HG03060 (cell line): ENCODE measurements around the gene ARHGAP27.

Experiments
- ATAC-seq: cut with Tn5 transposase; IDR thresholded peaks from one replicate; pipeline ENCODE4 v1.9.1; 2021; ENCODE audit warnings: low read depth, moderate number of reproducible peaks; ENCODE audit not compliant: unreplicated experiment

ARHGAP27 gene

GRCh38 chr17:45410144-45411091, 22.3 kb downstream of the ARHGAP27 start:
- no peak for ATAC-seq

DNA sequence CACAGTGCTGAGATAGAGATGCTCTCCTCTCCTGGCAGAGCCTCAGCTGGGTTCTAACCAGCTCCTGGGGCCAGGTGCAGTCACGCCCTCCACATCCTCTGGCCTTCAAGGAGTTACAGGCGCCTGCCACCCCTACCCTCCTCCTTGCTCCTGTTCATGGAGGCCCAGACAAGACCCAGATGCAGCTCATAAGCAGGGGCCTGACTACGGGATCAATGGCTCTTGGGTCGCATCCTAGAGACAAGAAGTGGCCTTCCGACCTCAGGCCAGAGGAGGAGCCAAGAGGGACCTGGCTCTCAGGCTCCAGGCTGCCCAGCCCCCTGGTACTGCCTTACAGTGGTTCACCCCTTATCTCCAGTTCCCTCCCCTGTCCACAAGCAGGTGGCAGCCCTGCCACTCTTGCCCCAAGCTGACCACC, 23.0 kb downstream of the ARHGAP27 start:
- no peak for ATAC-seq

DNA sequence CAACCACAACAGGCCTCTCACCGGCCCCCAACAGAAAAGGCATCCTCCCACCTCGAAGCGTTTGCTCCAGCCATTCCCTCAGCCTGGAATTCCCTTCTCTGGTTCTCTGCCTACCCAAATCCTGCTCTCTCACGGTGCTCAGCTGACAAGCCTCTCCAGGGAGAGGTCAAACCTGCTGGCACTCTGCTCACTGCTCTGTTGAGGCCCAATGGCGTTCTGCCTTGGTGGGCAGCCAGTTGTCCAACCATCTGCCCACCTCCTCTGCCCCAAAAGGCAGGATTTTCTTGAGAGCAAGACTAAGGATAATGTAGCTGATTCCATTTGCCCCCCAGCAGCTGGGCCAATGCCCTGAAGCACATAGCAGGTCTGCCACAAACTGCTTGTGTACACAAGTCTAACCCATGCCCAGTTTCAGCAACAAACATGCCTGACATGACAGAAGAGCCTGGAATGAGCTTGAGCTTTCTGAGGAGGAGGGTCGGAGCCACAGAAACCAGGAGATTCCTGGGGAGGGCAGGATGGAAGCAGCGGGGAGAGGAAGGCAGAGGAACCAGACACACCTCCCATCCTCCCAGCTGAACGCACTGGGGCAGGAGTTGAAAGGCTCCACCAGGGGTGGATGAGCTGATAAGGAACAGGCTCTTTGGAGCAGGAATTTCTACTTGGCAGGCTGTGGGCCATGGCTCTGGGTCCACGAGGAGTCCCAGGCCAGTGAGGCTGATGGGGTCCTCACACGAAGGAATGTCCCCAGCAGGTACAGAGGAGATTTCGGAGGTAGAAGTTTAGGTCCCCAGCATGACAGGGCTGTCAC, 23.9 kb downstream of the ARHGAP27 start:
- ATAC-seq = no peak

DNA sequence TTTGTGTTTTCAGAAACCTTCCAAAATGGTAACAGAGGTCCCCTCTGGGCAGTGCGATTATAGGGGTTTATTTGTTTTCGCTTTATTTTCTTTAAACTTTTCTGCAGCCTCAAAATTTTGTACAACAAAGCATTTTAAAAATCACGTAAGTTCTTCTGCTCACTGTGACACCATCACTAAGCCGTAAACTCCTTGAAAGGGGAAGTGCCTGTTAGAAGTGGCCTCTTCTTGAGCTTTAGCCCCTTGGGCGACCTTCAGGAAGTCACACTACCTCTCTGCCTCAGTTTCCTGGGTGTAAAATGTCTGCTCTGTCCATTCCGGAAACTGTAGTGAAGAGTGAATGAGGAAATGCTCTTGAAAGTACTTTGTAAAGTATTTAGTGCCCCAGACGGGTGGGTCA, 26.6 kb downstream of the ARHGAP27 start:
- no peak for ATAC-seq

GRCh38 chr17:45405250-45406086, 27.2 kb downstream of the ARHGAP27 start:
- no peak for ATAC-seq

DNA sequence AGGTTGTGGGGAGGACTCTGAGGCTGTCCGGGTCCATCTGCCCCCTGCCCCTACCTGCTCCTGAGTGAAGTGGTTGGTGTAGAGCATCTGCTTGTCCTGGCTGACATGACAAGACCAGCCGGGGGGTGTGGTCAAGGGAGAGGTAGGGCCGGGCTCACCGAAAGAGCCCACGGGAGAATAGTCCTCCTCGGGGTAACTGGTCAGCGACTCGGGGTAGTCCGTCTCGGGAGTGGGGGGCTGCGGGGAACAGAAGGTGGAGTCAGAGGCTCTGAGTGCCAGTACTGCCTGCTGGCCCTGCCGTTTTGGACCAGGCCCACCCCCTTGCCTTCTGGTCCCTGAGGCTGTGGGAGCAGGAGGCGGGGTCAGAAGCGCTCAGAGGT, 27.8 kb downstream of the ARHGAP27 start:
- ATAC-seq = no peak

GRCh38 chr17:45403906-45404490, 28.7 kb downstream of the ARHGAP27 start:
- ATAC-seq = no peak

DNA sequence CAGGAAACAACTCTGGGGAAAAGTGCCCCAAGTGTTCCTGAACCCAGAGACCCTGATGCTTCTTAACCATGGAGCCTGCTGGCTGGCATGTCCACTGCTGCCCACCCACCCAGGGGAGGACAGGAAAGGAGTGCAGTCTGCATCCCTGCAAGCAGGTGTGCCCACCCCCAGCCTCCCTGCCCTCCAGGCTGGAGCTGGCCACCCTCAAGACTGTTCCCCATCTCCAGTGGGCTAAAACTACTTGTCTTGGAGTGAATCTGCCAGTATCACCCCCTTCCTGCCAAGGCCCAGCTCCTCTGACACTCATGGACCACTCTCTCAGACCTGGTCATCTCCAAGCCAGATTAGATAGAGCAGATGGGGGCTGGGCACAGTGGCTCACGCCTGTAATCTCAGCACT, 29.8 kb downstream of the ARHGAP27 start:
- ATAC-seq = no peak

DNA sequence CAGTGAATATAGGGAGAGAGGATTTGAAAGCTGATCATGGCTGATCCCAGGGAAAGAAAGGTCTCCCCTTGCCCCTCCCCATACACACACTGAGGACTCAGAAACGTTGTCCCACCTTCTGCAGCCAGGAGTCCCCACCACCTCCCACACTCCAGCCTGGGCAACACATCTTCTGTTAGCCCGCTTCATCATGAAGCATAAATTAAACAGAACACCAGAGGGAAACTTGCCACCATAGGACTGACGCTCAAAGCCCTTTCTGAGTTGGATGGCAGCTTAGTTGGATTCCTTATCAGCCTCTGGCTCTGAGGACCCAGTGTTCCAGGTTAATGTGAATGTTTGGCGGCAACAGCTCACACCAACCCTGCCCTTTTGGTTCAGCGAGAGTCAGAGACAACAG, 33.9 kb downstream of the ARHGAP27 start:
- no peak for ATAC-seq

DNA sequence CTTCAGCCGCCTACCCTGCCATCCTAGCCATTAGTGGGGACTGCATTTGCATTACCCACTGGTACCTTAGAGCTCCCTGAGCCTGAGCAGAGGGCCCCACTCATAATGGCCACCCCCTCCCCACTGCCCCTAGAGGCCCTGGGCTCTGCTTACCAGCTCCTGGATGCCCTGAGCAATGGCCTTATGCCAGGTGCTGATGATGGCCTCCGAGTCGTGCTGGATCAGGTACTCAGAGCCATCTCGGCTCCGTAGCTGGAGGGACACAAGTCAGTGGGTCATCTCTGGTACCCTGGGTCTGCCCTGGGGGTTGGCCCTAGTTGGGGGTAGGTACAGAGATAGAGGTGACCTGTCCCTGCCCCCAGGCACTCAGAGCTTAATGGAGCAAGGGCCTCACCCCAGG, 34.9 kb downstream of the ARHGAP27 start:
- ATAC-seq = no peak

DNA sequence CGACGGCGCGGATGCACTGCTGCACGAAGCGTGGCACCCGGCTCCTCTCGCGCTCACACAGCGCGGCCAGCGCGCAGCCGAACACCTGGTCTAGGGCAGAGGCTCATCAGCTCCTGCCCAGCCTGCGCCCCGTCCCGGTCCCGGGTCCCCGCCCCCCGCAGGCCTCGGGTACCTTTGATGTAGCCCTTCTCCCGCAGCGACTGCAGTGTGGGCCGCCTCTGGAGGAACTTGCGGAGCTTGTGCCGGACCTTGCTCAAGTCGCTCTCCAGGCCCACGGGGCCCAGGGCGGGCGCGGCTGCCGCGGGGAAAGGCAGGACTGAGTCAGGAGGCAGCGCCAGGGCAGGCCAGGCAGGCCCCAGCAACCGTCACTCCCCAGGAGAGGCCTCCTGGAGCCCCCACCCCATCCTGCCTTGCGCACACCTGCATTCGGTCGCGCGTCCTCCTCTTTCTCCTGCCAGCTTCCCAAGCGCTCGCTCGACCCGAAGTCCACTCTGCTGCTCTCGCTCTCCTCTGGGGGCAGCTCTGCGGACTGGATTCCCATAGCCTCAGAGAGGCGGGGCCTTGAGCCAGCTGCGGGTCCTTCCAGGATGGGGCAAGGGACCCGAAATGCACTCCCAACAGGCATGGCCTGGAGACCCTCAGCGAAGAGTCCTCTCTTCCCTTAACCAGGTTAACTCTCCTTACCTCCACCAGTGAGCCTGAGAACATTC, 36.0 kb downstream of the ARHGAP27 start:
- ATAC-seq = no peak

- ATAC-seq = no peak
Measured at GRCh38 chr17:45395569-45396415, 36.9 kb downstream of the ARHGAP27 start.

DNA sequence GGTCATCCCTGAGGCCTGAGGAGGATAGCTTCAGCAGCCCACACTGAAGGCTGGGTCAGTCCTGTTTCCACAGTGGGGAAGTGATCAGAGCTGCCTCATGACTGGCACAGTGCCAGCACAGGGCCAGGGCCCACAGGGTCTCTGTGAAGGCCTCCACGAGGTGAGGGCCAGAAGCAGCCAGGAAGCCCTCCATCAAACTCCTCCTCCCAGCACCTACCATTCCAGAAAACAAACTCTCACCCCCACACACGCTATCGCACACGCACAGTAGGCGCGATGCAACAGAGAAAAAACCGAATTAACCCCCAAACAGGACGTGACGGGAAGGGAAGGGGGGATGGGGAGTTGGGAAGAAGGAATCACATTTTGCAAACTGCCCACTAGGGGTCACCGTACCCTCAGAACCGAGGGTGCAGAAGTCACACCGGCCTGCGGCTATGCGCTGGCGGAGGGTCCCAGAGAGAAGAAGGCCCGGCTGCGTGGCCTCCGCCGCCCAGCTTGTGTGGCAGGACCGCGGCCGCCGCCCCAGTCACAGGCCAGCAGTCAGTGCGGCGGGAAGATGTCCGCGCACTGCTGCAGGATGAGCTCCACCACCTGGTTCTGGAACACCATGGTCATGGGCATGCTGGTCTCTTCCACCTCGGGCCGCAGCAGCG, 37.6 kb downstream of the ARHGAP27 start:
- no peak for ATAC-seq

- ATAC-seq = no peak
Measured at GRCh38 chr17:45394564-45394912, 38.1 kb downstream of the ARHGAP27 start.

DNA sequence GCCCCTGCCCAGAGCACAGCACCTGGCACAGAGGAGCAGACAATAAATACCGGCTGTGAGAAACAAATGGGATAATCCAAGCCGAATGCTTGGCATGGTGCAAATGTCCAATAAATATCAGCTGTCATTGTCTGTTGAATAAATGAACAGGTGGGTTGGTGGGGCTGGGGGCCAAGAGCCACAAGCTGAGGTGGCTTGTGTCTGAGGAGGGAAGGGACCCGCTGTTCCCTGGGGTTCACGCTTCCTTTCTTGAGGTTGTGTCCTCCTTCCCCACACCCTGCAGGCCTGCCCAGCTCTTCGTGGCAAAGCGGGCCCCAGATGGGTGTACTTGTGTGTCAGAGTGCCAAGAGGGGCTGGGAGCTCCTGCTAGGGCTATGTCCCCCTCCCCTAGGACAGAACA, 38.6 kb downstream of the ARHGAP27 start:
- ATAC-seq = no peak

- ATAC-seq = no peak
Measured at GRCh38 chr17:45393411-45393810, 39.3 kb downstream of the ARHGAP27 start.

DNA sequence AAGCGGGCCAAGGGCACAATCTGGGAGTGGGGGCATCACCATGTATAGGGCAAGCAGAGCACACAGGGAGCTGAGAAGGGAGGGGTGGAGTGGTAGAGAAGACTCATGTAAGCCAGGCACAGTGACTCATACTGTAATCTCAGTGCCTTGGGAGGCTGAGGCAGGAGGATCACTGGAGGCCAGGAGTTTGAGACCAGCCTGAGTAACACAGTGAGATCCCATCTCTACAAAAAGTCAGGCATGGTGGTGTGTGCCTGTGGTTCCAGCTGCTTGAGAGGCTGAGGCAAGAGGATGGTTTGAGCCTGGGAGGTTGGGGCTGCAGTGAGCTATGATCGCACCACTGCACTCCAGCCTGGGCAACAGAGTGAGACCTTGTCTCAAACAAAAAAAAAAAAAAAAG, 40.8 kb downstream of the ARHGAP27 start:
- ATAC-seq = no peak

DNA sequence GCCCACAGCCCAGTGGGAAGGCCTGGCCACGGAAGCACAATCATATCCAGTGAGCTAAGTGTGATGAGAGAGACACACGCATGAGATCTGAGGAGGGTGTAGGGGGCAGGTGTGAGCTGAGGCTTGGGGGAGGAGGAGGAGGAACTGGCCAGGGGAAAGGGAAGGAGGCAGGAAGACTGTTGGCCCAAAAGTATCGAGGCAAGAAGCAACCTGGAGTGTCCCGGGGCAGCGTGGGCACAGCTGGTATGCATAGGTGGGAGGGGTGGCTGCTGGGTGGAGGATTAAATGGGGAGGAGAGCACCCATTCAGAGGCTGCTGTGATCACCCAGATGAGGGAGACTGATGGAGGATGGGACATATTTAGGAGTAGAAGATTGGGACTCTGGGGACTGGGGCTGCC, 41.4 kb downstream of the ARHGAP27 start:
- ATAC-seq = no peak
